ENCODE measurements around the gene SCAPER. TPM values are rescaled to one million over a fixed set of nuclear protein-coding genes. Genes with fewer than 3 reads are reported as not detected.
"Not testable (repeated sequence)": the region's sequence is repeated elsewhere in the genome, so short reads cannot be mapped to it uniquely, and the experiment has no call there.

SCAPER gene
- total and polyA plus RNA-seq, 8 donors, result 3.0 to 23.8 (median 14.2) TPM

- Histone ChIP-seq H3K9me3 (no peaks in the 10 kb centered on the region), H3K36me3 (no peaks in the 10 kb centered on the region), H3K4me3 (no peak overlapping the region), H3K27ac (no peak overlapping the region), H3K4me1 (no peaks in the 10 kb centered on the region), H3K27me3 (no peaks in the 10 kb centered on the region)
- intact Hi-C loops (cut with DNase I), result no loop called here
- ATAC-seq (no peak), FAIRE-seq (no peak), DNase-seq (no peak)
- no peak for TF ChIP-seq CTCF (IDR thresholded peaks at IDR 0.05)
- 83 to 86% methylated on average over 4 of the region's 4 CpGs for WGBS, 2 donors
Observed at GRCh38 chr15:76912430-76912829, 7.3 kb upstream of the SCAPER start.

- ATAC-seq (peak in 1 of 4 donors; percentile 3), FAIRE-seq (no peak), DNase-seq (peak in 1 of 6 donors; percentile 21)
- 21 to 23% methylated on average over 9 of the region's 9 CpGs for WGBS, 2 donors
- Histone ChIP-seq H3K9me3 (no peaks in the 10 kb centered on the region), H3K27ac (peak overlapping the region; percentile 73 to 92 (median 82)), H3K27me3 (no peaks in the 10 kb centered on the region), H3K4me1 (peaks cover 8 to 21% (median 12%) of the 10 kb centered on the region in 3 donors), H3K36me3 (no peaks in the 10 kb centered on the region), H3K4me3 (peak overlapping the region in 2 of 4 donors; percentile 59 to 91)
- intact Hi-C loops (cut with DNase I), result no loop called here
- no peak for TF ChIP-seq CTCF (IDR thresholded peaks at IDR 0.05)
Observed at GRCh38 chr15:76905855-76906254, 715 bp upstream of the SCAPER start.

GRCh38 chr15:76904461-76905012 is 603 bp downstream of the SCAPER start:
- no peak for FAIRE-seq
- no peak for TF ChIP-seq CTCF (IDR thresholded peaks at IDR 0.05)
- H3K9me3 ChIP-seq, result no peaks in the 10 kb centered on the region
- intact Hi-C loops (cut with DNase I), result no loop called here
- no peaks in the 10 kb centered on the region for H3K27me3 ChIP-seq
- H3K36me3 ChIP-seq, result no peaks in the 10 kb centered on the region
- DNase-seq, result peak in 5 of 6 donors; percentile 14 to 62 (median 35)
- WGBS, 2 donors, result 0 to 1% methylated on average over 29 of the region's 29 CpGs
- H3K4me1 ChIP-seq, result peaks cover 8 to 21% (median 12%) of the 10 kb centered on the region in 3 donors
- ATAC-seq, result peak; percentile 42 to 64 (median 55)
- peak overlapping the region; percentile 59 to 91 (median 79) for H3K4me3 ChIP-seq
- peak overlapping the region; percentile 73 to 92 (median 82) for H3K27ac ChIP-seq

- FAIRE-seq (no peak), DNase-seq (no peak), ATAC-seq (no peak)
- intact Hi-C loops (cut with DNase I), result no loop called here
- TF ChIP-seq CTCF (IDR thresholded peaks at IDR 0.05), result no peak
- peaks cover 8 to 21% (median 12%) of the 10 kb centered on the region in 3 donors for H3K4me1 ChIP-seq
- H3K4me3 ChIP-seq, result peak overlapping the region in 1 of 4 donors; percentile 91
- H3K27ac ChIP-seq, result peak overlapping the region in 1 of 4 donors; percentile 90
- no peaks in the 10 kb centered on the region for H3K9me3 ChIP-seq
- no peaks in the 10 kb centered on the region for H3K27me3 ChIP-seq
- no peaks in the 10 kb centered on the region for H3K36me3 ChIP-seq
Observed at GRCh38 chr15:76903251-76903681, 1.9 kb downstream of the SCAPER start.

GRCh38 chr15:76901965-76902364 is 3.2 kb downstream of the SCAPER start:
- no peak for ATAC-seq
- Histone ChIP-seq H3K4me3 (no peak overlapping the region), H3K27me3 (no peaks in the 10 kb centered on the region), H3K9me3 (no peaks in the 10 kb centered on the region), H3K27ac (no peak overlapping the region), H3K36me3 (no peaks in the 10 kb centered on the region), H3K4me1 (peaks cover 8 to 21% (median 12%) of the 10 kb centered on the region in 3 donors)
- FAIRE-seq, result no peak
- DNase-seq, result no peak
- no peak for TF ChIP-seq CTCF (IDR thresholded peaks at IDR 0.05)
- WGBS, 2 donors, result 96 to 98% methylated on average over 2 of the region's 2 CpGs
- intact Hi-C loops (cut with DNase I), result no loop called here

- H3K36me3 ChIP-seq; DNase-seq; FAIRE-seq; ATAC-seq; H3K27ac ChIP-seq; H3K27me3 ChIP-seq; H3K4me3 ChIP-seq; H3K9me3 ChIP-seq; intact Hi-C loops (cut with DNase I): not testable (repeated sequence)
- WGBS, 2 donors, result 88 to 100% methylated on average over 2 of the region's 6 CpGs
- peaks cover 0 to 19% (median 12%) of the 10 kb centered on the region in 3 donors for H3K4me1 ChIP-seq
Observed at GRCh38 chr15:76899931-76900310, 5.2 kb downstream of the SCAPER start.

GRCh38 chr15:76899176-76899930 is 5.8 kb downstream of the SCAPER start:
- ATAC-seq; intact Hi-C loops (cut with DNase I); H3K9me3 ChIP-seq: not testable (repeated sequence)

More at GRCh38 chr15:76899176-76899930, 5.8 kb downstream of the SCAPER start:
- not testable (repeated sequence) for H3K36me3 ChIP-seq, DNase-seq, FAIRE-seq, H3K27ac ChIP-seq, H3K27me3 ChIP-seq, H3K4me3 ChIP-seq
- peaks cover 0 to 18% (median 12%) of the 10 kb centered on the region in 3 donors for H3K4me1 ChIP-seq
- 93 to 96% methylated on average over 36 to 39 of the region's 39 CpGs for WGBS, 2 donors
